Measurements from ENCODE around the gene PAPLN.

DNA sequence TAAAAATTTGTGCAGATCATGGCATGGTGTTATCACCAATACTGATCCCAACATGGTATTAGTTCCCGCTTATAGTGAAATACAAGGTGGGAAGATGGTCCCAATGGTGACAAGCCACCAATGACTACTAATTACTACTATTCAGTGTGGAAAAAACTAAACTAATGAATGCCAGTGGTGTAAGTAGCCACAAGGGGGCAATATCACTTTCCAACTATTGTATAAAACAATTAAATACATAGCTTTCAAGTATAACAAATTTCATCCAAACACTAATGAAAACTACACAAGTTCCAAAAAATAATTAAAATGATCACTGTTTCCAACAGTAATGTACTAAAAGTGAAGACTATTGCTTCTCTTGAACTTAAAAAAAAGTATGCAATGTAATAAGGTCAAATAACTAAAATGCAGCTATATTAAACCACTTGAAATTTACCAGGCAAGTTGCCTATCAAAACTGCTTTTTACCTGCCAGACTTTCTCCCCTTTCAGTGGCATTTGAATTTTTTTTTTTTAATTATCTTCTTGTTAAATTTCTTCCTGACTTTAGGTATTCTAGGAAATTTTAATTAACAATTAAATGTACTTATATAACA, 58.0 kb downstream of the PAPLN start:
- no peak for TF ChIP-seq ZFX (IDR thresholded peaks at IDR 0.05)
- TF ChIP-seq, protein P1, sequence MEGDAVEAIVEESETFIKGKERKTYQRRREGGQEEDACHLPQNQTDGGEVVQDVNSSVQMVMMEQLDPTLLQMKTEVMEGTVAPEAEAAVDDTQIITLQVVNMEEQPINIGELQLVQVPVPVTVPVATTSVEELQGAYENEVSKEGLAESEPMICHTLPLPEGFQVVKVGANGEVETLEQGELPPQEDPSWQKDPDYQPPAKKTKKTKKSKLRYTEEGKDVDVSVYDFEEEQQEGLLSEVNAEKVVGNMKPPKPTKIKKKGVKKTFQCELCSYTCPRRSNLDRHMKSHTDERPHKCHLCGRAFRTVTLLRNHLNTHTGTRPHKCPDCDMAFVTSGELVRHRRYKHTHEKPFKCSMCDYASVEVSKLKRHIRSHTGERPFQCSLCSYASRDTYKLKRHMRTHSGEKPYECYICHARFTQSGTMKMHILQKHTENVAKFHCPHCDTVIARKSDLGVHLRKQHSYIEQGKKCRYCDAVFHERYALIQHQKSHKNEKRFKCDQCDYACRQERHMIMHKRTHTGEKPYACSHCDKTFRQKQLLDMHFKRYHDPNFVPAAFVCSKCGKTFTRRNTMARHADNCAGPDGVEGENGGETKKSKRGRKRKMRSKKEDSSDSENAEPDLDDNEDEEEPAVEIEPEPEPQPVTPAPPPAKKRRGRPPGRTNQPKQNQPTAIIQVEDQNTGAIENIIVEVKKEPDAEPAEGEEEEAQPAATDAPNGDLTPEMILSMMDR (conservative IDR thresholded peaks at IDR 0.05): peak; percentile 89

Measured in C4-2B (cell line).